HCT116 (cell line): ENCODE data around the gene LRRC1. TPM values are rescaled to one million over a fixed set of nuclear protein-coding genes. Genes with fewer than 3 reads are reported as not detected.

Experiments
- ATAC-seq: fragments of 200-7000 bp; cut with Tn5 transposase; 2 replicates; pipeline ENCODE4 v1.9.1; 2020; ENCODE audit warnings: mild to moderate bottlenecking, moderate library complexity
- BruUV-seq: library from RNA; stranded (reverse); fragments of 400-500 nt; replicated peaks from 2 replicates; lab custom pipeline; 2021; lab: Mats Ljungman, UMichigan
- CTCF ChIA-PET: fragments of 300-600 bp; sonication (Branson Sonifier 250); formaldehyde crosslinking; loops from one replicate; lab custom pipeline; 2021; ENCODE audit warnings: antibody characterized with exemption; lab: Charles Lee
- POLR2A ChIA-PET: fragments of 300-600, 350-600 bp; sonication (Branson Sonifier 250); formaldehyde crosslinking; loops from one replicate; lab custom pipeline; 2021; ENCODE audit warnings: antibody characterized with exemption; lab: Charles Lee
- RAD21 ChIA-PET, 2 experiments: fragments of 300-600 bp; sonication (Branson Sonifier 250); formaldehyde crosslinking; loops; one replicate each; lab custom pipeline; 2023; ENCODE audit warnings: low total read pairs in 2 of 2; ENCODE audit not compliant: uncharacterized antibody in 2 of 2, unreplicated experiment in 2 of 2, low non-redundant PET in 1 of 2; lab: Charles Lee
- DNase-seq: peaks from one replicate; pipeline ENCODE4 v3.0.0-alpha.2; 2010; ENCODE audit warnings: low read depth, low spot score
- H2AFZ ChIP-seq: fragments of 200-600 bp; shearing (Covaris generic), sonication (generic); 2 replicates; pipeline ENCODE4 v1.6.1; 2017; ENCODE audit warnings: low read depth, mixed run types, mixed read lengths, antibody characterized with exemption, low read length; ENCODE audit not compliant: poor library complexity, severe bottlenecking
- H3K27ac ChIP-seq: 2 replicates; pipeline ENCODE4 v1.5.1; 2012; ENCODE audit warnings: low read depth, low read length
- H3K27me3 ChIP-seq: fragments of 200-600 bp; sonication (generic); 2 replicates; pipeline ENCODE4 v1.6.1; 2016; ENCODE audit warnings: mixed run types, low read length, mixed read lengths; ENCODE audit not compliant: insufficient read depth
- H3K36me3 ChIP-seq, 2 experiments: fragments of 200-500 bp in 1 of 2; fragments of 200-600 bp in 1 of 2; sonication (Bioruptor generic) in 1 of 2; sonication (generic) in 1 of 2; 2 replicates each; pipeline versions ENCODE4 v1.5.1 to v1.6.1; 2014 to 2016; ENCODE audit warnings: low read length in 2 of 2, inconsistent platforms in 1 of 2, mixed read lengths in 1 of 2, mixed run types in 1 of 2; ENCODE audit not compliant: insufficient read depth in 2 of 2, control insufficient read depth in 1 of 2
- H3K4me1 ChIP-seq, 2 experiments: fragments of 200-600 bp in 1 of 2; sonication (generic) in 1 of 2; 2 replicates each; pipeline versions ENCODE4 v1.5.1 to v1.6.1; 2012 to 2017; ENCODE audit warnings: low read length in 2 of 2, inconsistent platforms in 1 of 2, mild to moderate bottlenecking in 1 of 2, mixed read lengths in 1 of 2, mixed run types in 1 of 2, moderate library complexity in 1 of 2; ENCODE audit not compliant: insufficient read depth in 2 of 2, control insufficient read depth in 1 of 2
- H3K4me2 ChIP-seq: fragments of 200-600 bp; sonication (generic); 2 replicates; pipeline ENCODE4 v1.6.1; 2017; ENCODE audit warnings: mixed run types, low read length, mixed read lengths
- H3K4me3 ChIP-seq, 2 experiments: fragments of 200-600 bp in 1 of 2; sonication (generic) in 1 of 2; replicated peaks in 1 of 2; 2 replicates each; pipeline ENCODE4 v1.5.1; 2011 to 2016; ENCODE audit warnings: low read length in 2 of 2, control low read depth in 1 of 2, low read depth in 1 of 2, mild to moderate bottlenecking in 1 of 2, mixed read lengths in 1 of 2, mixed run types in 1 of 2
- H3K79me2 ChIP-seq: fragments of 200-600 bp; sonication (generic); 2 replicates; pipeline ENCODE4 v1.6.1; 2017; ENCODE audit warnings: mild to moderate bottlenecking, mixed run types, low read length, moderate library complexity, mixed read lengths; ENCODE audit not compliant: insufficient read depth
- H3K9ac ChIP-seq: fragments of 200-600 bp; sonication (generic); 2 replicates; pipeline ENCODE4 v1.6.1; 2016; ENCODE audit warnings: low read length, mixed read lengths
- H3K9me2 ChIP-seq: fragments of 200-600 bp; sonication (generic), shearing (Covaris generic); 2 replicates; pipeline ENCODE4 v1.6.1; 2017; ENCODE audit warnings: mixed run types, mild to moderate bottlenecking, moderate library complexity; ENCODE audit not compliant: insufficient read depth
- H3K9me3 ChIP-seq, 2 experiments: fragments of 200-500 bp in 1 of 2; fragments of 200-600 bp in 1 of 2; sonication (Bioruptor generic) in 1 of 2; sonication (generic) in 1 of 2; 2 replicates each; pipeline ENCODE4 v1.6.1; 2014 to 2017; ENCODE audit warnings: low read length in 2 of 2, mixed read lengths in 2 of 2, inconsistent platforms in 1 of 2, low read depth in 1 of 2, mild to moderate bottlenecking in 1 of 2, mixed run types in 1 of 2, moderate library complexity in 1 of 2; ENCODE audit not compliant: control insufficient read depth in 1 of 2, insufficient read depth in 1 of 2
- H4K20me1 ChIP-seq: fragments of 200-600 bp; sonication (generic), shearing (Covaris generic); 2 replicates; pipeline ENCODE4 v1.6.1; 2017; ENCODE audit warnings: mixed run types, mild to moderate bottlenecking, moderate library complexity; ENCODE audit not compliant: insufficient read depth
- ATF3 ChIP-seq: IDR thresholded peaks from 2 replicates; pipeline ENCODE4 v1.6.1; 2012
- CBX3 ChIP-seq: IDR thresholded peaks from 2 replicates; pipeline ENCODE4 v1.6.1; 2012; ENCODE audit warnings: low read depth
- CEBPB ChIP-seq: IDR thresholded peaks from 2 replicates; pipeline ENCODE4 v1.6.1; 2012; ENCODE audit warnings: low read depth
- CTCF ChIP-seq, 3 experiments: fragments of 200-600 bp in 1 of 3; sonication (generic) in 1 of 3; IDR thresholded peaks in 2 of 3; conservative IDR thresholded peaks in 1 of 3; 2 replicates each; pipeline ENCODE4 v1.5.1; 2012 to 2017; ENCODE audit warnings: low read depth in 2 of 3, low read length in 2 of 3, antibody characterized with exemption in 1 of 3, borderline replicate concordance in 1 of 3, control low read depth in 1 of 3, mild to moderate bottlenecking in 1 of 3, mixed read lengths in 1 of 3, mixed run types in 1 of 3, moderate library complexity in 1 of 3; ENCODE audit not compliant: insufficient read depth in 1 of 3
- EGR1 ChIP-seq: IDR thresholded peaks from 2 replicates; pipeline ENCODE4 v1.6.1; 2012; ENCODE audit warnings: low read depth
- ELF1 ChIP-seq: IDR thresholded peaks from 2 replicates; pipeline ENCODE4 v1.6.1; 2012; ENCODE audit warnings: low read depth, borderline replicate concordance
- EZH2phosphoT487 ChIP-seq: fragments of 200-600 bp; IDR thresholded peaks from 2 replicates; pipeline ENCODE4 v1.6.1; 2018; ENCODE audit warnings: antibody characterized with exemption, borderline replicate concordance
- FOSL1 ChIP-seq: IDR thresholded peaks from 2 replicates; pipeline ENCODE4 v1.6.1; 2012; ENCODE audit warnings: low read depth
- JUND ChIP-seq: IDR thresholded peaks from 2 replicates; pipeline ENCODE4 v1.6.1; 2012
- MAX ChIP-seq: IDR thresholded peaks from 2 replicates; pipeline ENCODE4 v1.6.1; 2012
- POLR2A ChIP-seq: IDR thresholded peaks from 2 replicates; pipeline ENCODE4 v1.7.0; 2011; ENCODE audit warnings: borderline replicate concordance; ENCODE audit not compliant: insufficient read depth, insufficient read length; ENCODE audit errors: extremely low read depth
- POLR2AphosphoS5 ChIP-seq: IDR thresholded peaks from 2 replicates; pipeline ENCODE4 v1.6.1; 2011; ENCODE audit warnings: mild to moderate bottlenecking, low read depth, low read length, moderate library complexity
- RAD21 ChIP-seq: IDR thresholded peaks from 2 replicates; pipeline ENCODE4 v1.6.1; 2012; ENCODE audit warnings: low read depth, mild to moderate bottlenecking
- REST ChIP-seq: IDR thresholded peaks from 2 replicates; pipeline ENCODE4 v1.6.1; 2012; ENCODE audit warnings: low read depth
- SIN3A ChIP-seq: IDR thresholded peaks from 2 replicates; pipeline ENCODE4 v1.6.1; 2012; ENCODE audit warnings: low read depth
- SP1 ChIP-seq: IDR thresholded peaks from 2 replicates; pipeline ENCODE4 v1.6.1; 2012; ENCODE audit warnings: low read depth
- SRF ChIP-seq: IDR thresholded peaks from 2 replicates; pipeline ENCODE4 v1.6.1; 2012; ENCODE audit warnings: low read depth
- intact Hi-C: fragments of 100-400 bp; cut with micrococcal nuclease; formaldehyde crosslinking; loops from 2 replicates; pipeline ENCODE4 v1.10.0; 2022
- total RNA-seq: library from RNA; stranded (reverse); gene quantifications from one replicate; pipeline ENCODE4 v1.2.1, GENCODE V29; 2021; ENCODE audit not compliant: unreplicated experiment
- TF ChIP-seq, protein P1 (sequence below): IDR thresholded peaks from 2 replicates; pipeline ENCODE4 v1.6.1; 2011; ENCODE audit warnings: mild to moderate bottlenecking, low read length, moderate library complexity; ENCODE audit not compliant: insufficient replicate concordance; ENCODE audit errors: extremely low read depth

Gene LRRC1
- total RNA-seq, 1 experiment from 2014 or later = 19.8 TPM

GRCh38 chr6:53808302-53808881 lies 13.6 kb downstream of the LRRC1 start:
- Histone ChIP-seq H3K27me3 (no peaks in the 10 kb centered on the region), H3K4me1 (peaks cover 20 to 34% of the 10 kb centered on the region in 2 experiments), H3K27ac (no peak overlapping the region), H3K36me3 (no peaks in the 10 kb centered on the region), H2AFZ (no peak overlapping the region), H3K9ac (no peak overlapping the region), H3K4me2 (no peak overlapping the region), H4K20me1 (0 out of 2 replicates have a peak, but pooled peaks cover 3% of the 10 kb centered on the region), H3K9me3 (no peaks in the 10 kb centered on the region), H3K9me2 (no peaks in the 10 kb centered on the region), H3K4me3 (no peak overlapping the region), H3K79me2 (peaks cover 62% of the 10 kb centered on the region)
- TF ChIP-seq, protein P1, sequence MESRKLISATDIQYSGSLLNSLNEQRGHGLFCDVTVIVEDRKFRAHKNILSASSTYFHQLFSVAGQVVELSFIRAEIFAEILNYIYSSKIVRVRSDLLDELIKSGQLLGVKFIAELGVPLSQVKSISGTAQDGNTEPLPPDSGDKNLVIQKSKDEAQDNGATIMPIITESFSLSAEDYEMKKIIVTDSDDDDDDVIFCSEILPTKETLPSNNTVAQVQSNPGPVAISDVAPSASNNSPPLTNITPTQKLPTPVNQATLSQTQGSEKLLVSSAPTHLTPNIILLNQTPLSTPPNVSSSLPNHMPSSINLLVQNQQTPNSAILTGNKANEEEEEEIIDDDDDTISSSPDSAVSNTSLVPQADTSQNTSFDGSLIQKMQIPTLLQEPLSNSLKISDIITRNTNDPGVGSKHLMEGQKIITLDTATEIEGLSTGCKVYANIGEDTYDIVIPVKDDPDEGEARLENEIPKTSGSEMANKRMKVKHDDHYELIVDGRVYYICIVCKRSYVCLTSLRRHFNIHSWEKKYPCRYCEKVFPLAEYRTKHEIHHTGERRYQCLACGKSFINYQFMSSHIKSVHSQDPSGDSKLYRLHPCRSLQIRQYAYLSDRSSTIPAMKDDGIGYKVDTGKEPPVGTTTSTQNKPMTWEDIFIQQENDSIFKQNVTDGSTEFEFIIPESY = no peak
- TF ChIP-seq SIN3A (no peak), SRF (no peak), SP1 (no peak), MAX (no peak), REST (no peak), ATF3 (no peak), CTCF (IDR thresholded peaks at IDR 0.05 in 2 of 3, conservative IDR thresholded peaks at IDR 0.05 in 1 of 3; ENCODE audit: borderline replicate concordance in 1 of 3, insufficient read depth in 1 of 3, low read depth in 2 of 3, low read length in 2 of 3) (no peak), RAD21 (no peak), FOSL1 (no peak), JUND (no peak), ELF1 (no peak), EGR1 (no peak), POLR2AphosphoS5 (no peak), CBX3 (no peak), CEBPB (no peak), EZH2phosphoT487 (no peak), POLR2A (no peak)
- ChIA-PET POLR2A (interaction anchor here (0.9 to 1.1 kb wide), 2 partner anchors 9 to 15 kb away, joined by 3 read pairs; no protein-coding TSS in a partner anchor), CTCF (no interaction called here), RAD21 (no interaction called here)
- no peak for DNase-seq
- ATAC-seq = no peak
- BruUV-seq = no TSS peak
- intact Hi-C loops = no loop called here
